Loucy (cell line): ENCODE data around the gene NECTIN3.
A peak's percentile ranks its signal among the peaks of the same experiment; 100 is the strongest.

Experiments
- H2AFZ ChIP-seq: fragments of 200-600 bp; sonication (generic); 2 replicates; pipeline ENCODE4 v1.6.0; 2016; ENCODE audit warnings: antibody characterized with exemption, mild to moderate bottlenecking, low read length, moderate library complexity
- H3F3A ChIP-seq: fragments of 200-600 bp; 2 replicates; pipeline ENCODE4 v1.6.0; 2016; ENCODE audit warnings: antibody characterized with exemption, low read depth, mild to moderate bottlenecking
- H3K27me3 ChIP-seq: fragments of 200-600 bp; sonication (generic); 2 replicates; pipeline ENCODE4 v1.6.1; 2014; ENCODE audit warnings: low read length, mild to moderate bottlenecking; ENCODE audit not compliant: insufficient read depth, poor library complexity, severe bottlenecking
- H3K36me3 ChIP-seq: fragments of 200-600 bp; sonication (generic); 2 replicates; pipeline ENCODE4 v1.6.1; 2016; ENCODE audit warnings: low read length; ENCODE audit not compliant: insufficient read depth
- H3K4me1 ChIP-seq: fragments of 200-600 bp; sonication (generic); 2 replicates; pipeline ENCODE4 v1.5.1; 2014; ENCODE audit warnings: low read length, mild to moderate bottlenecking; ENCODE audit not compliant: insufficient read depth, poor library complexity, severe bottlenecking
- H3K4me2 ChIP-seq: fragments of 200-600 bp; sonication (generic); 2 replicates; pipeline ENCODE4 v1.6.0; 2014; ENCODE audit warnings: antibody characterized with exemption, low read length, low read depth, mild to moderate bottlenecking; ENCODE audit not compliant: poor library complexity, severe bottlenecking
- H3K4me3 ChIP-seq: fragments of 200-600 bp; sonication (generic); 2 replicates; pipeline ENCODE4 v1.5.1; 2014; ENCODE audit warnings: low read length, mild to moderate bottlenecking, mixed read lengths; ENCODE audit not compliant: poor library complexity, severe bottlenecking
- H3K79me2 ChIP-seq: fragments of 200-600 bp; sonication (generic); 2 replicates; pipeline ENCODE4 v1.6.1; 2014; ENCODE audit warnings: low read length; ENCODE audit not compliant: insufficient read depth
- H3K9ac ChIP-seq: fragments of 200-600 bp; sonication (generic); 2 replicates; pipeline ENCODE4 v1.6.0; 2014; ENCODE audit warnings: mild to moderate bottlenecking, low read depth, low read length, moderate library complexity; ENCODE audit not compliant: poor library complexity, severe bottlenecking
- H3K9me2 ChIP-seq: fragments of 200-600 bp; sonication (generic); replicated peaks from 2 replicates; pipeline ENCODE4 v1.6.1; 2016; ENCODE audit warnings: low read depth, low read length, mixed read lengths
- H3K9me3 ChIP-seq: fragments of 200-600 bp; sonication (generic); 2 replicates; pipeline ENCODE4 v1.6.1; 2014; ENCODE audit warnings: mild to moderate bottlenecking, antibody characterized with exemption, low read length, low read depth; ENCODE audit not compliant: insufficient read depth
- H4K20me1 ChIP-seq: fragments of 200-600 bp; sonication (generic); 2 replicates; pipeline ENCODE4 v1.6.0; 2014; ENCODE audit warnings: antibody characterized with exemption, low read length, mild to moderate bottlenecking; ENCODE audit not compliant: insufficient read depth, poor library complexity, severe bottlenecking
- EZH2phosphoT487 ChIP-seq: fragments of 200-600 bp; IDR thresholded peaks from 2 replicates; pipeline ENCODE4 v1.6.1; 2018; ENCODE audit warnings: antibody characterized with exemption, mild to moderate bottlenecking, moderate library complexity, borderline replicate concordance
- TF ChIP-seq, protein P1 (sequence below): fragments of 200-600 bp; sonication (generic); conservative IDR thresholded peaks from 2 replicates; pipeline ENCODE4 v1.5.1; 2014; ENCODE audit warnings: mild to moderate bottlenecking, antibody characterized with exemption, low read length

The NECTIN3 gene, protein sequence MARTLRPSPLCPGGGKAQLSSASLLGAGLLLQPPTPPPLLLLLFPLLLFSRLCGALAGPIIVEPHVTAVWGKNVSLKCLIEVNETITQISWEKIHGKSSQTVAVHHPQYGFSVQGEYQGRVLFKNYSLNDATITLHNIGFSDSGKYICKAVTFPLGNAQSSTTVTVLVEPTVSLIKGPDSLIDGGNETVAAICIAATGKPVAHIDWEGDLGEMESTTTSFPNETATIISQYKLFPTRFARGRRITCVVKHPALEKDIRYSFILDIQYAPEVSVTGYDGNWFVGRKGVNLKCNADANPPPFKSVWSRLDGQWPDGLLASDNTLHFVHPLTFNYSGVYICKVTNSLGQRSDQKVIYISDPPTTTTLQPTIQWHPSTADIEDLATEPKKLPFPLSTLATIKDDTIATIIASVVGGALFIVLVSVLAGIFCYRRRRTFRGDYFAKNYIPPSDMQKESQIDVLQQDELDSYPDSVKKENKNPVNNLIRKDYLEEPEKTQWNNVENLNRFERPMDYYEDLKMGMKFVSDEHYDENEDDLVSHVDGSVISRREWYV

GRCh38 chr3:111071257-111072030 is at the start of gene NECTIN3:
TSS of gene NECTIN3 (plus strand) at chr3:111071816. CDS start at chr3:111072018, 202 bp downstream.
- Histone ChIP-seq H3F3A (0 out of 2 replicates have a peak, but pooled peaks cover 4% of the 10 kb centered on the region), H3K4me2 (peak within 1 kb of the TSS; percentile 94), H3K4me3 (peak within 1 kb of the TSS; percentile 87), H4K20me1 (peaks cover 6% of the 10 kb centered on the region), H3K9me2 (no peaks in the 10 kb centered on the region), H3K9ac (peak within 1 kb of the TSS; percentile 80), H3K36me3 (no peaks in the 10 kb centered on the region), H3K4me1 (peaks cover 33% of the 10 kb centered on the region), H3K79me2 (peaks cover 36% of the 10 kb centered on the region), H3K9me3 (no peaks in the 10 kb centered on the region), H2AFZ (peak within 1 kb of the TSS; percentile 93), H3K27me3 (peaks cover 6% of the 10 kb centered on the region)
- TF ChIP-seq EZH2phosphoT487: no peak
- TF ChIP-seq, protein P1, sequence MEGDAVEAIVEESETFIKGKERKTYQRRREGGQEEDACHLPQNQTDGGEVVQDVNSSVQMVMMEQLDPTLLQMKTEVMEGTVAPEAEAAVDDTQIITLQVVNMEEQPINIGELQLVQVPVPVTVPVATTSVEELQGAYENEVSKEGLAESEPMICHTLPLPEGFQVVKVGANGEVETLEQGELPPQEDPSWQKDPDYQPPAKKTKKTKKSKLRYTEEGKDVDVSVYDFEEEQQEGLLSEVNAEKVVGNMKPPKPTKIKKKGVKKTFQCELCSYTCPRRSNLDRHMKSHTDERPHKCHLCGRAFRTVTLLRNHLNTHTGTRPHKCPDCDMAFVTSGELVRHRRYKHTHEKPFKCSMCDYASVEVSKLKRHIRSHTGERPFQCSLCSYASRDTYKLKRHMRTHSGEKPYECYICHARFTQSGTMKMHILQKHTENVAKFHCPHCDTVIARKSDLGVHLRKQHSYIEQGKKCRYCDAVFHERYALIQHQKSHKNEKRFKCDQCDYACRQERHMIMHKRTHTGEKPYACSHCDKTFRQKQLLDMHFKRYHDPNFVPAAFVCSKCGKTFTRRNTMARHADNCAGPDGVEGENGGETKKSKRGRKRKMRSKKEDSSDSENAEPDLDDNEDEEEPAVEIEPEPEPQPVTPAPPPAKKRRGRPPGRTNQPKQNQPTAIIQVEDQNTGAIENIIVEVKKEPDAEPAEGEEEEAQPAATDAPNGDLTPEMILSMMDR: no peak

- H3K9me3 ChIP-seq: no peaks in the 10 kb centered on the region
- H3K27me3 ChIP-seq: no peaks in the 10 kb centered on the region
- no peaks in the 10 kb centered on the region for H3K36me3 ChIP-seq
- no peak overlapping the region for H3K4me3 ChIP-seq
- no peak overlapping the region for H3K9ac ChIP-seq
- no peak for TF ChIP-seq EZH2phosphoT487
- TF ChIP-seq, protein P1: no peak
- H4K20me1 ChIP-seq: no peaks in the 10 kb centered on the region
- H3K4me2 ChIP-seq: no peak overlapping the region
- H3K79me2 ChIP-seq: no peaks in the 10 kb centered on the region
- peaks cover 8% of the 10 kb centered on the region for H3K4me1 ChIP-seq
- no peaks in the 10 kb centered on the region for H3F3A ChIP-seq
- H3K9me2 ChIP-seq: no peaks in the 10 kb centered on the region
- H2AFZ ChIP-seq: 0 out of 2 replicates have a peak overlapping the region, but pooled peaks have one; percentile 18
Observed at GRCh38 chr3:111027868-111028267, 43.7 kb upstream of the NECTIN3 start.

DNA sequence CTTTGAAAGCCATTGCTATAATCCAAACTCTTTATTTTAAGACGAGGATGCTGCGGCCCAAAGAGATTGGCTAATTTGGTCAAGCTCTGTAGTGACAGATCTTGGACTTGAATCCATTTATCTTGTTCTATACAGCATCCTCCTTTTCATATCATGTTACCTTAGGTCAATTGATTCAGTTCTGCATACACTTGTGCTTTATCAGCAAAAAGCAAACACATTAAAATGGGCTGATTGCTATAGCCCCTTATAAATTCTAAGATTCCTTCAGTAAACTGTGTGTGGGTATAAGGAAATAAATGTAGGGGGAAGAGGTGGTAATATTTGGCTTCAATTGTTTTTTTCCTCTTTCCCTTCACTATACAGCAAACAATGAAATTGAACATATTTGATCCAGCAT is 40.1 kb upstream of the NECTIN3 start:
- Histone ChIP-seq H3K79me2 (no peaks in the 10 kb centered on the region), H3K4me3 (no peak overlapping the region), H3K36me3 (no peaks in the 10 kb centered on the region), H3K9me3 (no peaks in the 10 kb centered on the region), H3K4me1 (peaks cover 8% of the 10 kb centered on the region), H2AFZ (no peak overlapping the region), H4K20me1 (no peaks in the 10 kb centered on the region), H3F3A (no peaks in the 10 kb centered on the region), H3K4me2 (no peak overlapping the region), H3K27me3 (no peaks in the 10 kb centered on the region), H3K9me2 (no peaks in the 10 kb centered on the region), H3K9ac (no peak overlapping the region)
- TF ChIP-seq EZH2phosphoT487: no peak
- TF ChIP-seq, protein P1: no peak
